Measurements from ENCODE around the gene ARPC5. TPM values are rescaled to one million over a fixed set of nuclear protein-coding genes. Genes with fewer than 3 reads are reported as not detected.
A peak's percentile ranks its signal among the peaks of the same experiment; 100 is the strongest.

The ARPC5 gene
- total and polyA plus RNA-seq, 2 donors (not counting 1 experiment from before 2014, with no cell fraction given): 28.3 to 103 TPM

DNA sequence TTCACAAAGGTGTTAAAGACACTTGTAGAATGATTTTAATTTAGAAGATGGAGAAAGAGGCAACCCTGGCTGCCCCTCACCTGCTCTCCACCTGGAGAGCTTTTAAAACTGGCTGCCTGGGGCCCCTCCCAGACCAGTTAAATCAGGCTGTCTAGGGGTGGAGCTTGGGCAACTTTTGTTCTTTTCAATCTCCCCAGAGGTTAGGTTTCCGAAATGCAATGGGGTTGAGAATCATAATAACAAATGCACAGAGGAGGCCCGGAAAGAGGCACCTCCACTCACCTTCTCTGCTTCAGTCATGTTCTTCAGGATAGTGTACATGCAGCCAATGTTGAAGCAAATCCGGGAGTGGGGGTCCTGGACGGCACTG lies 45.7 kb downstream of the ARPC5 start:
- peak overlapping the region; percentile 91 to 93 for H3K27ac ChIP-seq (ENCODE audit: low read length in 2 of 2)
- DNase-seq (no peak), ATAC-seq (ENCODE audit: low read depth) (peak; percentile 28)
- H3K4me1 Mint-ChIP-seq: peaks cover 61% of the 10 kb centered on the region
- peaks cover 63 to 67% of the 10 kb centered on the region in 2 donors for H3K4me1 ChIP-seq (ENCODE audit: control insufficient read depth in 2 of 2, insufficient read depth in 2 of 2, low read length in 2 of 2)
- TF ChIP-seq, protein P1, sequence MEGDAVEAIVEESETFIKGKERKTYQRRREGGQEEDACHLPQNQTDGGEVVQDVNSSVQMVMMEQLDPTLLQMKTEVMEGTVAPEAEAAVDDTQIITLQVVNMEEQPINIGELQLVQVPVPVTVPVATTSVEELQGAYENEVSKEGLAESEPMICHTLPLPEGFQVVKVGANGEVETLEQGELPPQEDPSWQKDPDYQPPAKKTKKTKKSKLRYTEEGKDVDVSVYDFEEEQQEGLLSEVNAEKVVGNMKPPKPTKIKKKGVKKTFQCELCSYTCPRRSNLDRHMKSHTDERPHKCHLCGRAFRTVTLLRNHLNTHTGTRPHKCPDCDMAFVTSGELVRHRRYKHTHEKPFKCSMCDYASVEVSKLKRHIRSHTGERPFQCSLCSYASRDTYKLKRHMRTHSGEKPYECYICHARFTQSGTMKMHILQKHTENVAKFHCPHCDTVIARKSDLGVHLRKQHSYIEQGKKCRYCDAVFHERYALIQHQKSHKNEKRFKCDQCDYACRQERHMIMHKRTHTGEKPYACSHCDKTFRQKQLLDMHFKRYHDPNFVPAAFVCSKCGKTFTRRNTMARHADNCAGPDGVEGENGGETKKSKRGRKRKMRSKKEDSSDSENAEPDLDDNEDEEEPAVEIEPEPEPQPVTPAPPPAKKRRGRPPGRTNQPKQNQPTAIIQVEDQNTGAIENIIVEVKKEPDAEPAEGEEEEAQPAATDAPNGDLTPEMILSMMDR (IDR thresholded peaks at IDR 0.05): no peak
- TF ChIP-seq EZH2 (IDR thresholded peaks at IDR 0.05; ENCODE audit: borderline replicate concordance, insufficient read depth, low read depth, low read length, poor library complexity, severe bottlenecking): no peak
- CTCF ChIA-PET: interaction anchor here (0.6 to 2.8 kb wide), 10 partner anchors 10 to 580 kb away, joined by 3 to 26 read pairs (median 4); no protein-coding TSS in a partner anchor
- H3K79me2 ChIP-seq (ENCODE audit: control insufficient read depth, insufficient read depth, low read length): peaks cover 13% of the 10 kb centered on the region
- WGBS (ENCODE audit: insufficient coverage): 58% methylated on average over 3 of the region's 4 CpGs
- H4K20me1 ChIP-seq (ENCODE audit: control insufficient read depth, insufficient read depth, low read length, poor library complexity, severe bottlenecking): no peaks in the 10 kb centered on the region
- POLR2A ChIA-PET: interaction anchor here (1.0 to 1.9 kb wide), 4 partner anchors 9 to 119 kb away, joined by 3 to 12 read pairs (median 4); partner anchors contain the start of gene ARPC5
- H3K27ac Mint-ChIP-seq: peak overlapping the region; percentile 95
- H3K9me3 Mint-ChIP-seq (ENCODE audit: insufficient read depth): peaks cover 2% of the 10 kb centered on the region
- H3K4me2 ChIP-seq (replicated peaks; ENCODE audit: low read depth, low read length, poor library complexity, severe bottlenecking): peak overlapping the region; percentile 73
- intact Hi-C loops (cut with micrococcal nuclease): loop anchor here (1.0 to 5.0 kb wide), 8 partner anchors 10 to 1727 kb away; partner anchors contain the start of genes ARPC5 and IVNS1ABP
- H3K4me3 Mint-ChIP-seq: peak overlapping the region; percentile 37
- H3K27me3 ChIP-seq (replicated peaks in 1 of 4; ENCODE audit: control extremely low read depth in 1 of 4, control insufficient read depth in 3 of 4, insufficient read depth in 4 of 4, low read length in 3 of 4): no peaks in the 10 kb centered on the region
- H3K9ac ChIP-seq (ENCODE audit: low read length): peak overlapping the region; percentile 34
- no peaks in the 10 kb centered on the region for H3K9me3 ChIP-seq (ENCODE audit: control extremely low read depth in 1 of 3, control insufficient read depth in 2 of 3, insufficient read depth in 1 of 3, low read length in 2 of 3)
- peak overlapping the region; percentile 44 for H2AFZ ChIP-seq (ENCODE audit: insufficient read depth, low read depth, low read length, poor library complexity, severe bottlenecking)
- H3K4me3 ChIP-seq (ENCODE audit: control extremely low read depth in 1 of 5, extremely low read depth in 1 of 5, insufficient read depth in 1 of 5, low read depth in 2 of 5, low read length in 4 of 5): peak overlapping the region; percentile 20 to 81 (median 42)
- peaks cover 0 to 8% of the 10 kb centered on the region in 2 experiments for H3K36me3 ChIP-seq (replicated peaks in 1 of 2; ENCODE audit: control extremely low read depth in 1 of 2, control insufficient read depth in 1 of 2, extremely low read depth in 1 of 2, insufficient read depth in 2 of 2, low read length in 1 of 2)
- no peaks in the 10 kb centered on the region for H3K27me3 Mint-ChIP-seq

DNA sequence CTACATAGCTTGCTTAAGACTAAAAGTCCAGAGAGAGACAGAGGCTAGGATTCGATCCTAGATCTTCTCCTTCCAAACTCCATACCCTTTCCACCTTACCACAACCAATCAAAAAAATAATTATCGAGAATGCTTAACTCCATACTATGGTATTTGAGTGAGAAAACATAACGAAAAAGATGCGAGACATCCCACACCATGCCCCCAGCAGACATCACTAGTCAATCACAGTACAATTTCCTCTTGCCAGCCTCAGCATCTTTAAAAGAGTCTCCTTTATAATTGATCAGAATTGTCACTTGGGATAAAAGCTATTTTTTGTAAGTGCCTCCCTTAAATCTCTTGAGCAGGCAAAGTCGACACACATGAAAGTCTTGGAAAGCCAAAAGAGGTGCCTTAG lies 46.2 kb downstream of the ARPC5 start:
- WGBS (ENCODE audit: insufficient coverage): 75% methylated on average over 1 of the region's 5 CpGs
- TF ChIP-seq EZH2 (IDR thresholded peaks at IDR 0.05; ENCODE audit: borderline replicate concordance, insufficient read depth, low read depth, low read length, poor library complexity, severe bottlenecking): no peak
- TF ChIP-seq, protein P1 (IDR thresholded peaks at IDR 0.05): no peak
- H3K4me2 ChIP-seq (replicated peaks; ENCODE audit: low read depth, low read length, poor library complexity, severe bottlenecking): peak overlapping the region; percentile 73
- DNase-seq: no peak
- peak overlapping the region; percentile 91 to 93 for H3K27ac ChIP-seq (ENCODE audit: low read length in 2 of 2)
- POLR2A ChIA-PET: interaction anchor here (1.4 to 1.9 kb wide), 3 partner anchors 9 to 119 kb away, joined by 3 to 12 read pairs (median 4); no protein-coding TSS in a partner anchor
- ATAC-seq (ENCODE audit: low read depth): no peak
- peak overlapping the region; percentile 37 for H3K4me3 Mint-ChIP-seq
- H3K4me3 ChIP-seq (ENCODE audit: control extremely low read depth in 1 of 5, extremely low read depth in 1 of 5, insufficient read depth in 1 of 5, low read depth in 2 of 5, low read length in 4 of 5): peak overlapping the region in 3 of 5 experiments; percentile 42 to 81 (median 46)
- H3K36me3 ChIP-seq (replicated peaks in 1 of 2; ENCODE audit: control extremely low read depth in 1 of 2, control insufficient read depth in 1 of 2, extremely low read depth in 1 of 2, insufficient read depth in 2 of 2, low read length in 1 of 2): peaks cover 0 to 8% of the 10 kb centered on the region in 2 experiments
- peaks cover 15% of the 10 kb centered on the region for H3K79me2 ChIP-seq (ENCODE audit: control insufficient read depth, insufficient read depth, low read length)
- no peaks in the 10 kb centered on the region for H4K20me1 ChIP-seq (ENCODE audit: control insufficient read depth, insufficient read depth, low read length, poor library complexity, severe bottlenecking)
- no peaks in the 10 kb centered on the region for H3K27me3 Mint-ChIP-seq
- H2AFZ ChIP-seq (ENCODE audit: insufficient read depth, low read depth, low read length, poor library complexity, severe bottlenecking): peak overlapping the region; percentile 44
- no peaks in the 10 kb centered on the region for H3K9me3 ChIP-seq (ENCODE audit: control extremely low read depth in 1 of 3, control insufficient read depth in 2 of 3, insufficient read depth in 1 of 3, low read length in 2 of 3)
- H3K27ac Mint-ChIP-seq: peak overlapping the region; percentile 95
- H3K4me1 ChIP-seq (ENCODE audit: control insufficient read depth in 2 of 2, insufficient read depth in 2 of 2, low read length in 2 of 2): peaks cover 64 to 67% of the 10 kb centered on the region in 2 donors
- H3K27me3 ChIP-seq (replicated peaks in 1 of 4; ENCODE audit: control extremely low read depth in 1 of 4, control insufficient read depth in 3 of 4, insufficient read depth in 4 of 4, low read length in 3 of 4): no peaks in the 10 kb centered on the region
- CTCF ChIA-PET: interaction anchor here (1.0 to 2.8 kb wide), 5 partner anchors 10 to 326 kb away, joined by 4 to 26 read pairs (median 7); no protein-coding TSS in a partner anchor
- H3K9ac ChIP-seq (ENCODE audit: low read length): peak overlapping the region; percentile 34
- H3K4me1 Mint-ChIP-seq: peaks cover 64% of the 10 kb centered on the region
- peaks cover 2% of the 10 kb centered on the region for H3K9me3 Mint-ChIP-seq (ENCODE audit: insufficient read depth)
- intact Hi-C loops (cut with micrococcal nuclease): no loop called here
